ENCODE measurements around the gene SLC7A4.

The SLC7A4 gene

DNA sequence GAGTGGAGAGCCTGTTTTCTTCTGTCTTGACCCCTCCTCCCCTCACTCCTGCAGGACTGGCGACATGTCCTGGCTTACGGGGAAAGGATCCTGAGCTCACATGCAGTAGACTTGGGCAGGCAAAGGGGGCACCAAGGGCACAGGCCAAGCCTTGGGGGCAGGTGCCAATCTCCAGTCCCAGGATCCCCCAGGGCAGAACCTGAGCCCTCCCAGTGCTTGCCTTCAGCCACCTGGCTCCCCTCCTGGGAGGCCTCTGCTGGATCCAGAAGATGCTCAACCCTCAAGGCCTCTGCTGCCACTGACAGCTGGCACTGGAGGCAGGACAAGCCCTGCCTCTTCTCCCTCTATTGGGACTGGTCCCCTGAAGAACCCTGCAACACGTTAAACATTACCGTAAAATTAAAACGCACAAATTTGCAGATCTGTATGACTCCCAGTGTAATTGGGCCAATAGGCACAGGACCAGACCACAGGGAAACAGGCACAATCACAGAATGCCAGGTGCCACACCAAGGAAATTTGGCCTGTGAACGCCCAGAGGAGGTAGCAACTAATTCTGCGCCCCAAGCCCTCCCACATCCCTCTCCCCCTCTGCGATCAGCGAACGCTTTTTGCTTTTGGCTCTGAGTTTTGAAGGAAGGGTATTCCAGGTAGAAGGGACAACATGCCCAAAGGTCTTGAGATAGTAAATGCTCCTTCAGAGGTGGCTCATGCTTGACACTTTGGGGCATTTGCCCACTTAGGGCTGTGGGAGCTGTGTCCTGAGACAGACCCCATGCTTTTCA is 51.2 kb downstream of the SLC7A4 start:
- DNase-seq (ENCODE audit: low spot score), result no peak
- TF ChIP-seq, protein P1, sequence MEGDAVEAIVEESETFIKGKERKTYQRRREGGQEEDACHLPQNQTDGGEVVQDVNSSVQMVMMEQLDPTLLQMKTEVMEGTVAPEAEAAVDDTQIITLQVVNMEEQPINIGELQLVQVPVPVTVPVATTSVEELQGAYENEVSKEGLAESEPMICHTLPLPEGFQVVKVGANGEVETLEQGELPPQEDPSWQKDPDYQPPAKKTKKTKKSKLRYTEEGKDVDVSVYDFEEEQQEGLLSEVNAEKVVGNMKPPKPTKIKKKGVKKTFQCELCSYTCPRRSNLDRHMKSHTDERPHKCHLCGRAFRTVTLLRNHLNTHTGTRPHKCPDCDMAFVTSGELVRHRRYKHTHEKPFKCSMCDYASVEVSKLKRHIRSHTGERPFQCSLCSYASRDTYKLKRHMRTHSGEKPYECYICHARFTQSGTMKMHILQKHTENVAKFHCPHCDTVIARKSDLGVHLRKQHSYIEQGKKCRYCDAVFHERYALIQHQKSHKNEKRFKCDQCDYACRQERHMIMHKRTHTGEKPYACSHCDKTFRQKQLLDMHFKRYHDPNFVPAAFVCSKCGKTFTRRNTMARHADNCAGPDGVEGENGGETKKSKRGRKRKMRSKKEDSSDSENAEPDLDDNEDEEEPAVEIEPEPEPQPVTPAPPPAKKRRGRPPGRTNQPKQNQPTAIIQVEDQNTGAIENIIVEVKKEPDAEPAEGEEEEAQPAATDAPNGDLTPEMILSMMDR (IDR thresholded peaks at IDR 0.05; ENCODE audit: extremely low read depth, missing control alignments), result no peak

DNA sequence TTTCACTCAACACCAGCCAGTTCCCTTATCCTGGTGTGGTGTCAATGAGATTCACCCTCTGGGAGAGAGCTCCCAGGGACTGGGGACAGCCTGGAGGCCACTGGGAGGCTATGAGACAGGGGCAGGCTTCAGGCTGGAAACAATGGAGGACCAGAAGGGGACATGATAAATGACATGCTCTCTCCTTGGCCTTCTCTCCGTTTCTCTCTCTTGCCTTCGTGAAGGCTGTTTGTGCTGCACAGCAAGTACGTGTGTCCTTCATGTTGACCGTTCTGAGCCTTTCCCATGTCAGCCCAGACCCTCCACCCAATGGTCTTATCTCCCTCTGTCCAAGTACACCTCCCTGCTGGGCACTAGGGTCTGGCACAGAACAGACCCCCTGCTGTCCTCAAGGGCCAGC is 51.8 kb downstream of the SLC7A4 start:
- TF ChIP-seq, protein P1 (IDR thresholded peaks at IDR 0.05; ENCODE audit: extremely low read depth, missing control alignments), result no peak
- no peak for DNase-seq (ENCODE audit: low spot score)

DNA sequence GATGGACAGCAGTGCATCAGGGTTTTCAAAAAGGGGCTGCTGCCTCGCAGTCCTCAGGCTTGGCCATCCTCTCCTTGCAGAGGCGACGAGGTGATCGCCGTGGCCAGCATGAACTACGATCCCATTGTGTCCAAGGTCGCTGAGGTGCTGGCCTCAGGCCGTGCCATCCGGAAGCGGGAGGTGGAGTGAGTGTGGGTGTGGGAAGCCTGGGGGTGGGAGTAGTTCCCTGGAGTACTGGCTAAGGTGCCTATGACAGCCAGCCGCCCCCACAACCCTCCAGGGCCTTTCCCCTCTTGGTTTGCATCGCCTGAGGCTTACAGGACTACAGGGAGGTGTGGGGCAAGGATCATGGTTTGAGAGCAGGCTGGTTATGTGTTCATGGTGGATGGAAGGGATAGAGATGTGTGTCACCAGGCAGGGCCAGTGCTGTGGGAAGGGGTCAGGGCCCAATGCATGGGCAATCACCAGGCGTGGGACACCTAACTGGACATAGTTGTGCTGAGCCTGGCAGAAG is 52.4 kb downstream of the SLC7A4 start:
- no peak for DNase-seq (ENCODE audit: low spot score)
- TF ChIP-seq, protein P1 (IDR thresholded peaks at IDR 0.05; ENCODE audit: extremely low read depth, missing control alignments), result no peak

DNA sequence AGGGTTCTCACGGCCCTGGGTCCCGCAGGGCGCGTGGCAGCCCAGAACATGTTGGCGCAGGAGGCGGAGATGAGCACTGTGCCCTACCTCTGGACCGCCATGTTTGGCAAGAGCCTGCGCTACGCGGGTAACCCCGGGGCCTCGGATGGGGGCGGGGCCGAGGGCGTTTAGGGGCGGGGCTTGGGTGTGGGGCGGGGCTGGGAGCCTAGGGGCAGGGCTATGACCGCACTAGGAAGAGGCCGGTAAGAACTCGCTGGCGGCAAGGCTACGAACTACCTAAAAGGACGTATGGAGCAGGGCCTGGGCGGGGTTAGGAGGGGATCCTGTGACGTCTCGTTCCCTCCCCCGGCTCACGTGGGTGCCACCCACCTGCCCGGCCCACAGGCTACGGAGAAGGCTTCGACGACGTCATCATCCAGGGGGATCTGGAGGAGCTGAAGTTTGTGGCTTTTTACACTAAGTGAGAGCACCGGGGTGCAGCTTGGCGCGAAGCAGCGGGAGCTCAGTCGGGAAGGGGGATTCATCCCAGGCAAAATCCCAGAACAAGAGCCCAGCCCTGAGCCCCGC is 53.0 kb downstream of the SLC7A4 start:
- peak; percentile 91 for DNase-seq (ENCODE audit: low spot score)

More for the DNA sequence above, 53.0 kb downstream of the SLC7A4 start:
- TF ChIP-seq, protein P1 (IDR thresholded peaks at IDR 0.05; ENCODE audit: extremely low read depth, missing control alignments), result no peak

Data from GM20000 (cell line).